H1 (cell line): Measurements from ENCODE around the gene IGFBP6. TPM values are rescaled to one million over a fixed set of nuclear protein-coding genes. Genes with fewer than 3 reads are reported as not detected.
A peak's percentile ranks its signal among the peaks of the same experiment; 100 is the strongest.

Experiments
- CTCF ChIA-PET: fragments of 300-600 bp; sonication (Branson Sonifier 250); formaldehyde crosslinking; loops from one replicate; lab custom pipeline; 2021; ENCODE audit not compliant: partially characterized antibody; lab: Charles Lee
- POLR2A ChIA-PET: fragments of 300-600 bp; sonication (Branson Sonifier 250); formaldehyde crosslinking; loops from one replicate; lab custom pipeline; 2021; ENCODE audit warnings: inconsistent platforms; ENCODE audit not compliant: partially characterized antibody; lab: Charles Lee
- DNase-seq, 2 experiments: peaks; one replicate each; pipeline versions ENCODE4 v3.0.0 to v3.0.0-alpha.2; 2010 to 2022; ENCODE audit warnings: low spot score in 2 of 2, low read depth in 1 of 2, mixed read lengths in 1 of 2
- FAIRE-seq: peaks from 2 replicates; lab custom pipeline; 2011; peaks lifted over from hg19 to GRCh38; lab: Jason Lieb, UNC
- H2AFZ ChIP-seq: 2 replicates; pipeline ENCODE4 v1.8.1; 2012; ENCODE audit warnings: low read length, inconsistent platforms
- H2AK5ac ChIP-seq: 2 replicates; pipeline ENCODE4 v1.6.1; 2013; ENCODE audit warnings: low read depth, low read length
- H2BK120ac ChIP-seq: replicated peaks from 2 replicates; pipeline ENCODE3; 2013; ENCODE audit warnings: low read depth, low read length, inconsistent platforms
- H2BK12ac ChIP-seq: 2 replicates; pipeline ENCODE4 v1.6.1; 2013; ENCODE audit warnings: low read depth, low read length
- H2BK15ac ChIP-seq: 2 replicates; pipeline ENCODE4 v1.6.1; 2013; ENCODE audit warnings: low read length
- H2BK20ac ChIP-seq: 2 replicates; pipeline ENCODE4 v1.6.1; 2013; ENCODE audit warnings: low read length
- H2BK5ac ChIP-seq: 2 replicates; pipeline ENCODE4 v1.6.1; 2013; ENCODE audit warnings: low read depth, low read length
- H3K14ac ChIP-seq: 2 replicates; pipeline ENCODE4 v1.6.1; 2013; ENCODE audit warnings: inconsistent platforms; ENCODE audit not compliant: insufficient read length
- H3K18ac ChIP-seq: 2 replicates; pipeline ENCODE4 v1.6.1; 2013; ENCODE audit warnings: low read length; ENCODE audit errors: extremely low read depth
- H3K23ac ChIP-seq: 2 replicates; pipeline ENCODE4 v1.6.1; 2013; ENCODE audit warnings: inconsistent platforms; ENCODE audit not compliant: insufficient read length
- H3K23me2 ChIP-seq: 2 replicates; pipeline ENCODE4 v1.6.1; 2013; ENCODE audit warnings: low read depth, low read length
- H3K27ac ChIP-seq: 2 replicates; pipeline ENCODE4 v1.6.1; 2011; ENCODE audit warnings: low read depth, low read length, inconsistent platforms
- H3K27me3 ChIP-seq, 4 experiments: replicated peaks in 1 of 4; 1 replicate in 1 of 4; 2 replicates in 3 of 4; pipeline versions ENCODE4 v1.6.1 to v1.8.1; 2011 to 2013; ENCODE audit warnings: low read length in 3 of 4, mild to moderate bottlenecking in 3 of 4, inconsistent platforms in 2 of 4, mixed read lengths in 2 of 4, moderate library complexity in 1 of 4; ENCODE audit not compliant: control insufficient read depth in 3 of 4, insufficient read depth in 3 of 4; ENCODE audit errors: extremely low read depth in 1 of 4
- H3K36me3 ChIP-seq, 4 experiments: 2 replicates each; pipeline versions ENCODE4 v1.6.1 to v1.8.1; 2011 to 2013; ENCODE audit warnings: mild to moderate bottlenecking in 4 of 4, low read length in 3 of 4, moderate library complexity in 2 of 4, control low read depth in 1 of 4, inconsistent platforms in 1 of 4; ENCODE audit not compliant: insufficient read depth in 4 of 4, control insufficient read depth in 2 of 4
- H3K4ac ChIP-seq: replicated peaks from 2 replicates; pipeline ENCODE3; 2013; ENCODE audit warnings: low read length, low read depth, mixed read lengths, inconsistent platforms; ENCODE audit not compliant: insufficient read length
- H3K4me1 ChIP-seq, 4 experiments: replicated peaks in 1 of 4; 1 replicate in 1 of 4; 2 replicates in 3 of 4; pipeline versions ENCODE4 v1.6.1 to v1.8.1; 2011 to 2013; ENCODE audit warnings: low read length in 3 of 4, inconsistent platforms in 2 of 4, mixed read lengths in 1 of 4; ENCODE audit not compliant: insufficient read depth in 4 of 4, control insufficient read depth in 3 of 4
- H3K4me2 ChIP-seq, 2 experiments: 2 replicates each; pipeline versions ENCODE4 v1.6.1 to v1.8.1; 2011 to 2013; ENCODE audit warnings: low read depth in 2 of 2, low read length in 2 of 2, control low read depth in 1 of 2, inconsistent platforms in 1 of 2, mild to moderate bottlenecking in 1 of 2; ENCODE audit not compliant: insufficient read depth in 1 of 2
- H3K4me3 ChIP-seq, 4 experiments: fragments of 200-600, 300-600 bp in 1 of 4; sonication (generic), shearing (Covaris generic), sonication (Bioruptor Twin) in 1 of 4; 2 replicates each; pipeline versions ENCODE4 v1.5.1 to v1.8.1; 2011 to 2016; ENCODE audit warnings: low read length in 4 of 4, low read depth in 3 of 4, control low read depth in 2 of 4, inconsistent platforms in 2 of 4, mild to moderate bottlenecking in 2 of 4, mixed read lengths in 1 of 4, moderate library complexity in 1 of 4; ENCODE audit not compliant: insufficient read depth in 2 of 4; ENCODE audit errors: extremely low read depth in 1 of 4
- H3K56ac ChIP-seq: replicated peaks from 2 replicates; pipeline ENCODE3; 2013; ENCODE audit warnings: low read depth, mild to moderate bottlenecking, mixed read lengths, low read length, inconsistent platforms; ENCODE audit not compliant: insufficient read length
- H3K79me1 ChIP-seq: 2 replicates; pipeline ENCODE4 v1.6.1; 2013; ENCODE audit warnings: low read depth, low read length, control low read depth
- H3K79me2 ChIP-seq, 2 experiments: 2 replicates each; pipeline versions ENCODE4 v1.6.1 to v1.8.1; 2012 to 2013; ENCODE audit warnings: low read length in 2 of 2, mild to moderate bottlenecking in 2 of 2, inconsistent platforms in 1 of 2; ENCODE audit not compliant: insufficient read depth in 2 of 2, control insufficient read depth in 1 of 2
- H3K9ac ChIP-seq, 4 experiments: replicated peaks in 1 of 4; 1 replicate in 1 of 4; 2 replicates in 3 of 4; pipeline versions ENCODE4 v1.6.1 to v1.8.1; 2011 to 2013; ENCODE audit warnings: low read depth in 3 of 4, low read length in 3 of 4, control low read depth in 2 of 4, mild to moderate bottlenecking in 2 of 4, moderate library complexity in 2 of 4, inconsistent platforms in 1 of 4; ENCODE audit errors: extremely low read depth in 1 of 4
- H3K9me3 ChIP-seq, 2 experiments: 2 replicates each; pipeline versions ENCODE4 v1.6.1 to v1.8.1; 2012 to 2013; ENCODE audit warnings: mild to moderate bottlenecking in 2 of 2, moderate library complexity in 2 of 2, control low read depth in 1 of 2, inconsistent platforms in 1 of 2, low read depth in 1 of 2, low read length in 1 of 2, mixed read lengths in 1 of 2; ENCODE audit not compliant: insufficient read depth in 2 of 2
- H4K20me1 ChIP-seq, 2 experiments: replicated peaks in 1 of 2; 2 replicates each; pipeline versions ENCODE3 to v1.8.1; 2011 to 2013; ENCODE audit warnings: inconsistent platforms in 2 of 2, low read length in 2 of 2, mild to moderate bottlenecking in 1 of 2; ENCODE audit not compliant: insufficient read depth in 2 of 2, control insufficient read depth in 1 of 2
- H4K5ac ChIP-seq: 2 replicates; pipeline ENCODE4 v1.6.1; 2013; ENCODE audit warnings: low read length, low read depth, mixed read lengths, inconsistent platforms; ENCODE audit not compliant: insufficient read length
- H4K8ac ChIP-seq: 2 replicates; pipeline ENCODE4 v1.8.0; 2013; ENCODE audit warnings: mild to moderate bottlenecking, moderate library complexity, low read length, inconsistent platforms; ENCODE audit not compliant: insufficient read depth; ENCODE audit errors: extremely low read depth
- H4K91ac ChIP-seq: replicated peaks from 2 replicates; pipeline ENCODE3; 2013; ENCODE audit warnings: low read length, mixed read lengths, inconsistent platforms; ENCODE audit not compliant: insufficient read length
- BCL11A ChIP-seq, 2 experiments: IDR thresholded peaks; one replicate each; pipeline ENCODE4 v1.6.1; 2011; ENCODE audit warnings: low read depth in 2 of 2, low read length in 2 of 2, mild to moderate bottlenecking in 2 of 2
- CHD1 ChIP-seq: IDR thresholded peaks from 2 replicates; pipeline ENCODE4 v1.6.1; 2012; ENCODE audit warnings: low read depth, low read length, improper control_type of control experiment
- E2F6 ChIP-seq: IDR thresholded peaks from 2 replicates; pipeline ENCODE4 v1.6.1; 2012; ENCODE audit warnings: inconsistent platforms
- MAFK ChIP-seq: IDR thresholded peaks from 2 replicates; pipeline ENCODE4 v1.6.1; 2012; ENCODE audit warnings: low read depth, mild to moderate bottlenecking, improper control_type of control experiment, low read length
- RBBP5 ChIP-seq: IDR thresholded peaks from 2 replicates; pipeline ENCODE4 v1.7.1; 2012; ENCODE audit warnings: low read depth, mild to moderate bottlenecking, inconsistent platforms, low read length, moderate library complexity, borderline replicate concordance
- SIN3A ChIP-seq, 2 experiments: IDR thresholded peaks in 1 of 2; conservative IDR thresholded peaks in 1 of 2; 2 replicates each; pipeline ENCODE4 v1.6.1; 2011 to 2012; ENCODE audit warnings: low read length in 2 of 2, improper control_type of control experiment in 1 of 2, low read depth in 1 of 2, mild to moderate bottlenecking in 1 of 2
- TEAD4 ChIP-seq: IDR thresholded peaks from 2 replicates; pipeline ENCODE4 v1.6.1; 2012; ENCODE audit warnings: low read depth, low read length, inconsistent platforms, mixed read lengths
- WGBS, 2 experiments: shearing (Covaris generic) in 1 of 2; methylation state at CpG; one replicate each; pipeline versions ENCODE4 v1.1.6 to v1.1.7; 2013 to 2015; ENCODE audit warnings: low lambda C conversion rate in 2 of 2, mixed read lengths in 2 of 2, inconsistent platforms in 1 of 2, low coverage in 1 of 2, missing lambda C conversion rate in 1 of 2; ENCODE audit not compliant: insufficient replicate concordance in 2 of 2, insufficient coverage in 1 of 2, insufficient read length in 1 of 2; ENCODE audit errors: extremely low coverage in 1 of 2, missing lambda C conversion rate in 1 of 2; 5-methylcytosine and 5-hydroxymethylcytosine counted together
- polyA plus RNA-seq, 7 experiments: library from polyadenylated mRNA; depleted of rRNA in 3 of 7; stranded (reverse) in 5 of 7; unstranded in 2 of 7; fragments of >200 nt in 5 of 7; fragments of 200-250 nt in 2 of 7; gene quantifications; 1 replicate in 5 of 7; 2 replicates in 1 of 7; 4 replicates in 1 of 7; pipeline versions ENCODE4 v1.2.1 to v1.2.3, GENCODE V29; 2011 to 2013; ENCODE audit warnings: missing spikeins in 2 of 7, mixed read lengths in 2 of 7
- total RNA-seq: library from RNA; stranded (reverse); fragmentation: NEBNext Ultra II Directional; extraction: Animal tissue kit (Norgen Biotek cat#: 25700); gene quantifications from 2 replicates; pipeline ENCODE4 v1.2.1, GENCODE V29; 2021

IGFBP6 gene
- total and polyA plus RNA-seq, 2 of the 8 experiments (the other 6 are each of a cell fraction or from before 2014, with no cell fraction given): 13.7 to 14.7 TPM

- Histone ChIP-seq H4K8ac (no peak overlapping the region), H4K5ac (no peak overlapping the region), H3K36me3 (peaks cover 0 to 5% (median 0%) of the 10 kb centered on the region in 4 experiments; a peak in 1 of 8 replicates), H3K9me3 (no peaks in the 10 kb centered on the region), H2BK120ac (no peak overlapping the region), H2BK12ac (no peak overlapping the region; the same call in 1 of the 2 replicates), H4K91ac (peak overlapping the region; percentile 29), H2AFZ (no peak overlapping the region), H3K14ac (no peak overlapping the region), H3K4ac (no peak overlapping the region), H3K79me2 (no peaks in the 10 kb centered on the region), H3K27me3 (peaks cover 0 to 4% (median 3%) of the 10 kb centered on the region in 4 experiments; a peak in 5 of 7 replicates), H3K79me1 (peaks cover 10% of the 10 kb centered on the region; the same call in 1 of the 2 replicates), H3K23me2 (peaks cover 32% of the 10 kb centered on the region), H3K23ac (no peak overlapping the region), H3K9ac (no peak overlapping the region), H4K20me1 (peaks cover 12 to 21% of the 10 kb centered on the region in 2 experiments), H2BK15ac (no peak overlapping the region), H2BK5ac (peak overlapping the region; percentile 87; the same call in 1 of the 2 replicates), H3K27ac (no peak overlapping the region), H3K18ac (peak overlapping the region; percentile 88), H2BK20ac (no peak overlapping the region), H3K56ac (no peak overlapping the region), H3K4me1 (peaks cover 22 to 58% (median 46%) of the 10 kb centered on the region in 4 experiments), H3K4me2 (peak overlapping the region; percentile 78 to 98), H3K4me3 (peak overlapping the region in 2 of 4 experiments; percentile 11 to 58; a peak in 4 of 8 replicates), H2AK5ac (peak overlapping the region; percentile 44; the same call in 1 of the 2 replicates)
- POLR2A ChIA-PET: interaction anchor here (0.7 to 35.6 kb wide), 7 partner anchors 9 to 261 kb away, joined by 3 to 711 read pairs (median 4); partner anchors contain the start of gene EIF4B
- TF ChIP-seq SIN3A (conservative IDR thresholded peaks at IDR 0.05 in 1 of 2, IDR thresholded peaks at IDR 0.05 in 1 of 2; ENCODE audit: low read depth in 1 of 2, low read length in 2 of 2): no peak
- no peak for TF ChIP-seq E2F6
- no peak for TF ChIP-seq BCL11A (IDR thresholded peaks at IDR 0.05; ENCODE audit: low read depth in 2 of 2, low read length in 2 of 2)
- TF ChIP-seq MAFK: no peak
- no peak for TF ChIP-seq TEAD4
- no peak for TF ChIP-seq CHD1
- no peak for TF ChIP-seq RBBP5
- DNase-seq (no peak), FAIRE-seq (no peak)
- WGBS, 2 experiments: 73% methylated on average over 1 of the region's 2 CpGs; no CpG with 5 or more reads in 1 of the 2 experiments
- CTCF ChIA-PET: interaction anchor here (0.9 to 15.7 kb wide), 6 partner anchors 12 to 274 kb away, joined by 3 to 258 read pairs (median 6); partner anchors contain the start of genes IGFBP6 and SPRYD3
These were observed 46.9 kb upstream of the IGFBP6 start for GRCh38 chr12:53050426-53051057.
